HepG2 (cell line): ENCODE data around the gene PTPDC1. TPM values are rescaled to one million over a fixed set of nuclear protein-coding genes. Genes with fewer than 3 reads are reported as not detected.

Experiments
- ATAC-seq: fragments of 200-7000 bp; cut with Tn5 transposase; 3 replicates; pipeline ENCODE4 v1.9.1; 2020; ENCODE audit warnings: mild to moderate bottlenecking, moderate library complexity
- BruUV-seq: library from RNA; stranded (reverse); fragments of 400-500 nt; replicated peaks from 2 replicates; lab custom pipeline; 2021; lab: Mats Ljungman, UMichigan
- CTCF ChIA-PET: fragments of 300-600 bp; formaldehyde crosslinking; extraction: SDS; loops from one replicate; lab custom pipeline; 2021; ENCODE audit warnings: low total read pairs, inconsistent platforms, low intra/inter-chr PET ratio; lab: Yijun Ruan, JAX
- POLR2A ChIA-PET: fragments of 350-600 bp; sonication (Branson Sonifier 250); formaldehyde crosslinking; loops from one replicate; lab custom pipeline; 2020; ENCODE audit warnings: antibody characterized with exemption, inconsistent platforms; lab: Yijun Ruan, JAX
- DNase-seq: peaks from one replicate; pipeline ENCODE4 v3.0.0-alpha.2; 2015; ENCODE audit warnings: low spot score
- FAIRE-seq: peaks from 3 replicates; lab custom pipeline; 2011; peaks lifted over from hg19 to GRCh38; lab: Jason Lieb, UNC
- H2AFZ ChIP-seq: one replicate; pipeline ENCODE4 v1.6.1; 2011; ENCODE audit warnings: low read length, inconsistent platforms
- H3K27ac ChIP-seq: fragments of 300-600 bp; 3 replicates; pipeline ENCODE4 v1.8.0; 2011; ENCODE audit warnings: mixed run types, mild to moderate bottlenecking, mixed read lengths, low read length, inconsistent platforms; ENCODE audit not compliant: insufficient read depth; ENCODE audit errors: extremely low read length
- H3K27me3 ChIP-seq, 2 experiments: fragments of 200-600 bp in 1 of 2; 2 replicates in 1 of 2; 3 replicates in 1 of 2; pipeline versions ENCODE4 v1.6.0 to v1.8.0; 2011; ENCODE audit warnings: low read length in 2 of 2, mild to moderate bottlenecking in 2 of 2, moderate library complexity in 2 of 2, inconsistent platforms in 1 of 2; ENCODE audit not compliant: insufficient read depth in 2 of 2, control insufficient read depth in 1 of 2
- H3K36me3 ChIP-seq, 2 experiments: fragments of 200-600 bp in 1 of 2; replicated peaks in 1 of 2; 2 replicates in 1 of 2; 3 replicates in 1 of 2; pipeline versions ENCODE4 v1.5.1 to v1.8.0; 2011; ENCODE audit warnings: low read length in 2 of 2, inconsistent platforms in 1 of 2; ENCODE audit not compliant: insufficient read depth in 2 of 2, control insufficient read depth in 1 of 2
- H3K4me1 ChIP-seq: 2 replicates; pipeline ENCODE4 v1.5.1; 2012; ENCODE audit warnings: low read length, inconsistent platforms; ENCODE audit not compliant: insufficient read depth
- H3K4me2 ChIP-seq: 2 replicates; pipeline ENCODE4 v1.6.0; 2011; ENCODE audit warnings: low read depth, low read length, inconsistent platforms
- H3K4me3 ChIP-seq, 3 experiments: fragments of 200-600 bp in 1 of 3; sonication (generic), shearing (Covaris generic) in 1 of 3; replicated peaks in 1 of 3; 2 replicates each; pipeline ENCODE4 v1.5.1; 2011 to 2016; ENCODE audit warnings: low read length in 3 of 3, inconsistent platforms in 2 of 3, low read depth in 2 of 3, mild to moderate bottlenecking in 2 of 3, control low read depth in 1 of 3, mixed read lengths in 1 of 3; ENCODE audit not compliant: insufficient read depth in 1 of 3
- H3K79me2 ChIP-seq: one replicate; pipeline ENCODE4 v1.6.1; 2011; ENCODE audit warnings: low read length, inconsistent platforms; ENCODE audit not compliant: insufficient read depth
- H3K9ac ChIP-seq: 2 replicates; pipeline ENCODE4 v1.6.0; 2011; ENCODE audit warnings: mild to moderate bottlenecking, low read depth, low read length, inconsistent platforms; ENCODE audit not compliant: insufficient read depth
- H3K9me3 ChIP-seq: 2 replicates; pipeline ENCODE4 v1.5.1; 2012; ENCODE audit warnings: mild to moderate bottlenecking, low read length
- H4K20me1 ChIP-seq: 2 replicates; pipeline ENCODE4 v1.6.0; 2011; ENCODE audit warnings: inconsistent platforms, mild to moderate bottlenecking, low read length, moderate library complexity; ENCODE audit not compliant: insufficient read depth
- BORCS8-MEF2B ChIP-seq: sonication (generic); formaldehyde crosslinking; IDR thresholded peaks from 2 replicates; pipeline ENCODE4 v1.8.0; 2022; ENCODE audit warnings: mild to moderate bottlenecking, missing genetic modification reagents
- NFAT5 ChIP-seq: sonication (generic); formaldehyde crosslinking; IDR thresholded peaks from 2 replicates; pipeline ENCODE4 v1.4.0; 2020; ENCODE audit warnings: missing genetic modification reagents
- SOX5 ChIP-seq: IDR thresholded peaks from 2 replicates; pipeline ENCODE4 v1.6.1; 2016; ENCODE audit warnings: borderline replicate concordance
- TIGD3 ChIP-seq: sonication (generic); formaldehyde crosslinking; IDR thresholded peaks from 2 replicates; pipeline ENCODE4 v1.5.1; 2020; ENCODE audit warnings: mild to moderate bottlenecking, missing genetic modification reagents, borderline replicate concordance
- ZFYVE20 ChIP-seq: sonication (generic); formaldehyde crosslinking; IDR thresholded peaks from 2 replicates; pipeline ENCODE4 v1.8.0; 2023; ENCODE audit warnings: low read depth, mild to moderate bottlenecking, moderate library complexity, missing genetic modification reagents, borderline replicate concordance
- ZSCAN29 ChIP-seq: sonication (generic); formaldehyde crosslinking; conservative IDR thresholded peaks from 2 replicates; pipeline ENCODE4 v1.4.0; 2020; ENCODE audit warnings: mild to moderate bottlenecking, missing genetic modification reagents
- WGBS: methylation state at CpG from one replicate; pipeline ENCODE4 v1.1.6; 2017; ENCODE audit warnings: low lambda C conversion rate; 5-methylcytosine and 5-hydroxymethylcytosine counted together
- in situ Hi-C: cut with HindIII; loops from 2 replicates; pipeline ENCODE4 v1.10.0; 2017; ENCODE audit warnings: low pct_unique_long_range_greater_than_20kb; ENCODE audit not compliant: extremely low pct_ligation_motif_present
- intact Hi-C: fragments of 100-400 bp; cut with micrococcal nuclease; formaldehyde crosslinking; loops from one replicate; pipeline ENCODE4 v1.10.0; 2022; ENCODE audit not compliant: unreplicated experiment
- polyA plus RNA-seq, 8 experiments: library from polyadenylated mRNA; depleted of rRNA in 3 of 8; stranded (reverse) in 7 of 8; unstranded in 1 of 8; fragments of >200 nt; fragmentation: Illumina TruSeq in 4 of 8; extraction: Trizol in 4 of 8; gene quantifications; 2 replicates each; pipeline versions ENCODE4 v1.2.1 to v1.2.3, GENCODE V29; 2011 to 2016; ENCODE audit warnings: low read depth in 4 of 8, missing spikeins in 1 of 8, mixed read lengths in 1 of 8; ENCODE audit not compliant: insufficient read depth in 1 of 8
- total RNA-seq, 5 experiments: library from RNA; depleted of rRNA; stranded (reverse); fragments of >200 nt; fragmentation: Illumina TruSeq; extraction: Trizol; gene quantifications; 2 replicates each; pipeline ENCODE4 v1.2.3, GENCODE V29; 2016; ENCODE audit warnings: low read depth in 1 of 5

Gene PTPDC1
- total and polyA plus RNA-seq, 2 of the 13 experiments (the other 11 are each of a cell fraction or from before 2014, with no cell fraction given): 6.1 to 8.6 TPM

GRCh38 chr9:94068257-94068656, 16.0 kb upstream of the PTPDC1 start:
- Histone ChIP-seq H3K79me2 (no peaks in the 10 kb centered on the region), H3K27me3 (no peaks in the 10 kb centered on the region), H3K27ac (no peak overlapping the region), H3K4me2 (no peak overlapping the region), H3K4me3 (no peak overlapping the region), H4K20me1 (no peaks in the 10 kb centered on the region), H3K36me3 (no peaks in the 10 kb centered on the region; a peak in 2 of 5 replicates), H2AFZ (no peak overlapping the region), H3K4me1 (no peaks in the 10 kb centered on the region), H3K9me3 (no peaks in the 10 kb centered on the region), H3K9ac (no peak overlapping the region)
- CTCF ChIA-PET: no interaction called here
- TF ChIP-seq NFAT5 (no peak), ZSCAN29 (CRISPR knock-in tag) (no peak), TIGD3 (CRISPR knock-in tag) (no peak), SOX5 (CRISPR knock-in tag) (no peak), BORCS8-MEF2B (CRISPR knock-in tag) (no peak), ZFYVE20 (CRISPR knock-in tag) (no peak)
- no peak for FAIRE-seq
- no peak for ATAC-seq
- POLR2A ChIA-PET: interaction anchor here (1.1 kb wide), 1 partner anchor 92 kb away, joined by 3 read pairs; no protein-coding TSS in a partner anchor
- in situ Hi-C loops: loop anchor here (5.0 kb wide), 1 partner anchor 144 kb away; no protein-coding TSS in a partner anchor
- intact Hi-C loops: loop anchor here (5.0 to 10.0 kb wide), 2 partner anchors 53 to 99 kb away; no protein-coding TSS in a partner anchor
- 97% methylated on average over 2 of the region's 2 CpGs for WGBS
- no TSS peak for BruUV-seq
- no peak for DNase-seq
